NT2/D1 (cell line): ENCODE measurements around the gene ENAM.

Source experiments
- DNase-seq: peaks from one replicate; pipeline ENCODE4 v3.0.0-alpha.2; 2011; ENCODE audit warnings: low read depth, low spot score
- H3K27me3 ChIP-seq: 2 replicates; pipeline ENCODE4 v1.6.0; 2011; ENCODE audit warnings: mild to moderate bottlenecking; ENCODE audit not compliant: insufficient read length, insufficient read depth
- H3K36me3 ChIP-seq: 2 replicates; pipeline ENCODE4 v1.6.1; 2011; ENCODE audit warnings: mild to moderate bottlenecking, low read length, mixed read lengths; ENCODE audit not compliant: insufficient read depth, insufficient read length
- H3K4me1 ChIP-seq: 2 replicates; pipeline ENCODE4 v1.5.1; 2011; ENCODE audit not compliant: insufficient read depth, insufficient read length
- H3K4me3 ChIP-seq: 2 replicates; pipeline ENCODE4 v1.5.1; 2011; ENCODE audit warnings: low read depth; ENCODE audit not compliant: insufficient read length
- H3K9ac ChIP-seq: 2 replicates; pipeline ENCODE4 v1.6.0; 2011; ENCODE audit warnings: low read depth; ENCODE audit not compliant: insufficient read length
- H3K9me3 ChIP-seq: 2 replicates; pipeline ENCODE4 v1.5.1; 2011; ENCODE audit warnings: mild to moderate bottlenecking, low read length; ENCODE audit not compliant: insufficient read depth
- SUZ12 ChIP-seq: IDR thresholded peaks from 2 replicates; pipeline ENCODE4 v1.6.1; 2011; ENCODE audit not compliant: insufficient read length, insufficient read depth; ENCODE audit errors: extremely low read depth
- YY1 ChIP-seq: IDR thresholded peaks from 2 replicates; pipeline ENCODE4 v1.6.1; 2011; ENCODE audit not compliant: insufficient read length, insufficient read depth
- ZNF274 ChIP-seq: IDR thresholded peaks from 2 replicates; pipeline ENCODE4 v1.6.1; 2011; ENCODE audit warnings: mild to moderate bottlenecking, low read depth, low read length

Gene ENAM

DNA sequence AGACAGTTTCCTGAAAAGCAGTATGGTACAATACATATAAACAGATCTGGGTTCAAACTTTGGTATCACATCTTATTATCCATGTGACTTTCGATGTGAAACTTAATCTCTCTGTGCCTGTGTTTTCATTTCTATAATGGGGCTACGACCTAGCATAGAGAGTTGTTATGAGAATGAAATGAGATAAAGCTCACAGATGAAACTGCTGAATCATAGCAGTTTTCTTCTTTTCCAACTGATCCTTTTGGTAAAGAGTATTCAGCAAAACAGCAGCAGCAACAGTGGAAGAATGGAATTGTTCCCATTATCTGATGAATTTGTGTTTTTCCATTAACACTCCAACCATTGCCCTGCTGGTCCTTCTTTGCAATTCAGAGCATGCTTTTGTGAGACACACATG, 20.2 kb upstream of the ENAM start:
- no peaks in the 10 kb centered on the region for H3K27me3 ChIP-seq
- no peaks in the 10 kb centered on the region for H3K9me3 ChIP-seq
- DNase-seq: no peak
- no peak overlapping the region for H3K4me3 ChIP-seq
- H3K36me3 ChIP-seq: no peaks in the 10 kb centered on the region
- no peak for TF ChIP-seq SUZ12
- no peak for TF ChIP-seq YY1
- TF ChIP-seq ZNF274: no peak
- H3K9ac ChIP-seq: no peak overlapping the region
- H3K4me1 ChIP-seq: no peaks in the 10 kb centered on the region

DNA sequence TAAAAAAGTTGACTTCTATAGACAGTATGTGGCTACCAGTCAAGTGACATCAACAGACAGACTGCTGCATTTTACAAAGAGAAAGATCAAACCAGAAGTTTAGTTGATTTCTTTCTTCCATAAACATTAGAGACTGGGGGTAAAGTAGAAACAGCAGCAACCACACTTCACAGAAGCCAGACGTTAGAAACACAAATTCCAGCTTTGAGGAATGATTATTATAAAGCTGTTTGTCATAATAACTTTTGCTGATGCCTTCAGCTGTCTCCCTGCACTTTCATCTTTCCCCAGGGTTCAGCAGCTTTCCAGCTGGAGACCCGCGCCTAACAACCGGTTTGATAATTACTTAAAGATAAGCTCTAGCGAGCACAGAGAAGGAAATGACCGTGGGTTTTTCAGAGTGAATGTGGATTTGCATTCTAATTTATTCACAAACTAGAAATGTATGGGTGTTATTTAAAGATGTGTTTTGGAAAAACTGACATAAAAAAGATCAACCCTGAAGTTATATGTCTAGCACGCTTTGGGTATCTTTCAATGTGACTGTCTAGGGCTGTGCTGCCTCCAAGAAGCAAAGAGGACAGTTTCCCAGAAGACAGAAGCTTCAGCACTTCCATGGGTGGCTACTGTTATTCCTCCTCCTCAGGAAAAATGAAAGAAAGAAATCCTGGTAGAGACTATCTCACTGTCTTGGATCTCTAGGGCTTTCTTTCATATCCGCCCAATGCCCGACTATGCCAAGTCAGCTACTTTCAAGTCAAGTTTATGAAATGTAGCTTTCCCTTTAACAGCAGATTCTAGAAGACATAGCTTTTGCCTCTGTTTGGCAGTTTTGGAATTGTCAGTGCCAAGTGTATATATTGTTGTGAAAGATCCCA, 15.0 kb upstream of the ENAM start:
- Histone ChIP-seq H3K4me1 (no peaks in the 10 kb centered on the region), H3K9me3 (no peaks in the 10 kb centered on the region), H3K9ac (no peak overlapping the region), H3K36me3 (no peaks in the 10 kb centered on the region), H3K27me3 (no peaks in the 10 kb centered on the region), H3K4me3 (no peak overlapping the region)
- no peak for TF ChIP-seq ZNF274
- no peak for TF ChIP-seq SUZ12
- no peak for TF ChIP-seq YY1
- no peak for DNase-seq

DNA sequence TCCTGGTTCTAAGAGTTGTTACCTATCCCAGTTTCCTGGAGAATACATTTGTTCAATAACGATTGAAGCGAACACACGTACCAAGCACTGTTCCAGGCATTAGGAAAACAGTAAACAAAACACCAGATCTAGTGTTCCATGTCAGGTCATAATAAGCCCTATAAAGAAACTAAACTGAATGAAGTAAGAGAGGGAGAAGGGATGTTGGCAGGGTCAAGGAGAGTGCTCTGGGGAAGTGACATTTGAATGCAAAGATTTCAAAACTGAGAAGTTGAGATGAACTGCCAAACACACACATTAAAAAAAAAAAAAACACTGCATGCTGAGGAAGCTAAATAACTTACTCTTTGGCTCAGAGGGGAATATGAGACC, 14.4 kb upstream of the ENAM start:
- no peak for TF ChIP-seq SUZ12
- no peak for TF ChIP-seq ZNF274
- TF ChIP-seq YY1: no peak
- H3K9me3 ChIP-seq: no peaks in the 10 kb centered on the region
- H3K4me1 ChIP-seq: no peaks in the 10 kb centered on the region
- no peaks in the 10 kb centered on the region for H3K36me3 ChIP-seq
- H3K9ac ChIP-seq: no peak overlapping the region
- no peak for DNase-seq
- H3K27me3 ChIP-seq: no peaks in the 10 kb centered on the region
- no peak overlapping the region for H3K4me3 ChIP-seq

DNA sequence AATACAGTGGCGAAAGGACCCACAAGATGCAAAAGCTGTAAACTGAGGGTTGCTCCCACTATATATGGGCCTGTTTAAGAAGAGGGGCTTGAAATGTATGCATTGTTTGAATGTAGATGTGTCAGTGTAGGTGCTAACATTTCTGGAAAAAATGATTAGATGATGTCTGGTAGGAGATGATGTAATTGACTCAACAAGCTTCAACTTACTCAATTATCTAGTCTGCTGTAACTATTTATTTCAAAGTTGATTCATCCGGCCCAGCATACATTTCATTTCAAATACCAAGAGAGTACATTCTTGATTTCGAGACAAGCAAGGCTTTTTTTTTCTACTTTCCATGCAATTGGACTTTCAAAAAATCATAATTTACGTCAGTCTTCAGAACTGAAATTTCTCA, 9.3 kb upstream of the ENAM start:
- no peak overlapping the region for H3K4me3 ChIP-seq
- H3K9me3 ChIP-seq: no peaks in the 10 kb centered on the region
- H3K36me3 ChIP-seq: no peaks in the 10 kb centered on the region
- H3K4me1 ChIP-seq: no peaks in the 10 kb centered on the region
- TF ChIP-seq YY1 (no peak), ZNF274 (no peak), SUZ12 (no peak)
- no peak for DNase-seq
- H3K27me3 ChIP-seq: no peaks in the 10 kb centered on the region
- H3K9ac ChIP-seq: no peak overlapping the region

DNA sequence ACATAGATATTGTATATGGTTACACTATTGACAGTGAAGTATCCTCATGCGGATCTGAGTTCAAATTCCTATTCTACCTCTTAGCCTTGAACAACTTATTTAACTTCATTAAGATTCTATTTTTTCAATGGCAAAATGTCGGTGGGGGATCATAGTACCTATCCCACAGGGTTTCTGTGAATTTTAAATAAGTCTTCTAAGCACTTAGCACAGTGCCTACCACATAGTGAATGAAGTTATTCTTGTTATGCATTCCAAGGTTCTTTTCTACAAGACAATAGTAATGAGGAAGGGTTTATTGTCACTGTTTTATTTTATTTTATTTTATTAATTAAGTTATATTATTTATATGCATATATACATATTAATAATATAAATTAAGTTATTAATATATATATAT, 8.8 kb upstream of the ENAM start:
- H3K27me3 ChIP-seq: no peaks in the 10 kb centered on the region
- H3K9me3 ChIP-seq: no peaks in the 10 kb centered on the region
- DNase-seq: no peak
- no peaks in the 10 kb centered on the region for H3K4me1 ChIP-seq
- no peak overlapping the region for H3K9ac ChIP-seq
- no peak overlapping the region for H3K4me3 ChIP-seq
- no peak for TF ChIP-seq ZNF274
- no peak for TF ChIP-seq YY1
- no peak for TF ChIP-seq SUZ12
- H3K36me3 ChIP-seq: no peaks in the 10 kb centered on the region

DNA sequence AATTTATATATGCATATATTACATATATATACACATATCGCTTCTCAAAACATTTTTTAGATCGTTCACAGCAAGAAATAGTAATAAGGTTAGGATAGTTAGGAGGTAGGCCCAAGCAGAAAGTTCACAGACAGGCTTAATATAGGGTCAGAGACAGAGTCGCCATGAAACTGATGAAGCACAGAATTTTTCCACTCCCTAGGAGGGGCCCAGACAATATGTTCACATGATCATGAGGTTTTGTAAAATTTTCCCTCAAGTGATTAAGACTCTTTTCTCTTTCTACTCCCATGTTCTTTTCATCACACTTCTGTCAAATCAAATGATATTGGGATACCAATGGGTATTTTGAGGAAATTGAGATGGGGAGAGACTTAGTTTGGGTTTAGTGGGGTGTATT, 5.2 kb upstream of the ENAM start:
- DNase-seq: no peak
- no peaks in the 10 kb centered on the region for H3K27me3 ChIP-seq
- no peaks in the 10 kb centered on the region for H3K36me3 ChIP-seq
- H3K4me3 ChIP-seq: no peak overlapping the region
- TF ChIP-seq SUZ12 (no peak), YY1 (no peak), ZNF274 (no peak)
- H3K9me3 ChIP-seq: no peaks in the 10 kb centered on the region
- H3K4me1 ChIP-seq: no peaks in the 10 kb centered on the region
- no peak overlapping the region for H3K9ac ChIP-seq

DNA sequence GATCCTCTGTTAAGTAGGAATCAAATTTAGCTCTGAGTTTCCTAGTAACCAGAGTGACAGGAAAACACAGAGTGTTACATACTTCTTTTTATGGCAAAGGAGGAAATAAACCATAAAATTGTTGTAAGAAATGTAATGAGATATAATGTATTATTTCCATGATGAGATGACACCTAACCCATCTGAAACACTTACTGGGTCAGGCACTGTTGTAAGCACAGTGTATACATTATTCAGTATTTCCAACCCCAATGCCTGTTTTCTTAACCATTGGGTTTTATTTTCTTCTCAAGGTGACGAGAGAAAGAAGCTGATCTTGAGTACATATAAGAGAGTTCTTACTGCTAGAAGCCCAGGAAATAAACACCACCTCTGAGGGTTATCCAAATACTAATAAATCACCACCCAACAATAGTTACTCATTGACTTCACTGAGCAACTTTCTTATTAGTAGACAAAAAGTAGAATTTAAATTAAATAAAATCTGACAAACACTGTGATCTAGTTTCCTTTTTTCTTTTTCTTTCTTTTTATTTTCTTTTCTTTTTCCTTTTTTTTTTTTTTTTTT, 4.2 kb upstream of the ENAM start:
- TF ChIP-seq ZNF274 (no peak), YY1 (no peak), SUZ12 (no peak)
- Histone ChIP-seq H3K36me3 (no peaks in the 10 kb centered on the region), H3K9me3 (no peaks in the 10 kb centered on the region), H3K4me1 (no peaks in the 10 kb centered on the region), H3K4me3 (no peak overlapping the region), H3K9ac (no peak overlapping the region), H3K27me3 (no peaks in the 10 kb centered on the region)
- no peak for DNase-seq

DNA sequence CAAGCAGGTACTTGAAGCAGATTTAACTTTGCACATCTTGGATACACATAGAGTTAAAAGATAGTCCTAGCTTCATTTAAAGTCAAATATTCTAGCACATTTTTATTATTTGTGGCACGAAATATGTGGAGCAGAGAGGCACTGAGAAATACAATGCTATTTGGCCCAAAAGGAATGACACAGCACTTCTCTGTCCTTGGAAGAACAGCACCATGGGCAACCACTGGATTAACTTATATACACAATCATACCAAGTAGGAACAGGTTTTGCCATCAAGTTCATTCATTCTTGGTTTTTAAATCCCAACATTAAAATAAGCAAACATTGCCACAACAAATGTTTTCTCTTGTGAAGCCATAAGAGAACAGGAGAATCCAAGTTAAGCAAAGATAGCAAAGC, 924 bp upstream of the ENAM start:
- no peaks in the 10 kb centered on the region for H3K27me3 ChIP-seq
- no peak overlapping the region for H3K4me3 ChIP-seq
- no peaks in the 10 kb centered on the region for H3K4me1 ChIP-seq
- H3K9me3 ChIP-seq: no peaks in the 10 kb centered on the region
- TF ChIP-seq SUZ12 (no peak), YY1 (no peak), ZNF274 (no peak)
- DNase-seq: no peak
- H3K9ac ChIP-seq: no peak overlapping the region
- no peaks in the 10 kb centered on the region for H3K36me3 ChIP-seq
